Cerebellar cortex (tissue), 1 donor: ENCODE measurements around the gene SHISAL2A.
A peak's percentile ranks its signal among the peaks of the same experiment; 100 is the strongest.

Source experiments
- DNase-seq: peaks from one replicate; pipeline ENCODE4 v3.0.0-alpha.2; 2015; ENCODE audit warnings: low spot score

SHISAL2A gene

GRCh38 chr1:52621950-52622349 is 11.0 kb upstream of the SHISAL2A start:
- no peak for DNase-seq

- no peak for DNase-seq
Measured at GRCh38 chr1:52623812-52624211, 9.2 kb upstream of the SHISAL2A start.

GRCh38 chr1:52627028-52627427 is 5.9 kb upstream of the SHISAL2A start:
- DNase-seq = no peak

- DNase-seq = no peak
Measured at GRCh38 chr1:52628614-52629324, 4.2 kb upstream of the SHISAL2A start.

- peak; percentile 22 for DNase-seq
Measured at GRCh38 chr1:52629325-52629643, 3.7 kb upstream of the SHISAL2A start.

GRCh38 chr1:52629667-52630066 is 3.3 kb upstream of the SHISAL2A start:
- DNase-seq = no peak

- no peak for DNase-seq
Measured at GRCh38 chr1:52631759-52632331, 1.1 kb upstream of the SHISAL2A start.

GRCh38 chr1:52633291-52633754 is 355 bp downstream of the SHISAL2A start:
- no peak for DNase-seq

GRCh38 chr1:52634111-52634510 is 1.1 kb downstream of the SHISAL2A start:
- DNase-seq = no peak

GRCh38 chr1:52635321-52636089 is 2.5 kb downstream of the SHISAL2A start:
- DNase-seq = no peak

- no peak for DNase-seq
Measured at GRCh38 chr1:52636721-52637695, 4.0 kb downstream of the SHISAL2A start.

GRCh38 chr1:52637946-52638345 is 5.0 kb downstream of the SHISAL2A start:
- DNase-seq = no peak

- no peak for DNase-seq
Measured at GRCh38 chr1:52640697-52641096, 7.7 kb downstream of the SHISAL2A start.

- no peak for DNase-seq
Measured at GRCh38 chr1:52641307-52641706, 8.3 kb downstream of the SHISAL2A start.

GRCh38 chr1:52645261-52645660 is 12.3 kb downstream of the SHISAL2A start:
- no peak for DNase-seq

- no peak for DNase-seq
Measured at GRCh38 chr1:52651904-52652303, 18.9 kb downstream of the SHISAL2A start.

- no peak for DNase-seq
Measured at GRCh38 chr1:52653207-52653849, 20.4 kb downstream of the SHISAL2A start.

GRCh38 chr1:52654063-52654462 is 21.1 kb downstream of the SHISAL2A start:
- DNase-seq = no peak

GRCh38 chr1:52657702-52658101 is 24.7 kb downstream of the SHISAL2A start:
- no peak for DNase-seq

- no peak for DNase-seq
Measured at GRCh38 chr1:52658795-52659194, 25.8 kb downstream of the SHISAL2A start.

- DNase-seq = no peak
Measured at GRCh38 chr1:52659356-52659755, 26.4 kb downstream of the SHISAL2A start.
